ENCODE data around the gene TMEM185B. TPM values are rescaled to one million over a fixed set of nuclear protein-coding genes. Genes with fewer than 3 reads are reported as not detected.
"Not testable (repeated sequence)": the region's sequence is repeated elsewhere in the genome, so short reads cannot be mapped to it uniquely, and the experiment has no call there.

Gene TMEM185B
- polyA plus RNA-seq, 3 donors = 23.5 to 25.9 (median 25.0) TPM

DNA sequence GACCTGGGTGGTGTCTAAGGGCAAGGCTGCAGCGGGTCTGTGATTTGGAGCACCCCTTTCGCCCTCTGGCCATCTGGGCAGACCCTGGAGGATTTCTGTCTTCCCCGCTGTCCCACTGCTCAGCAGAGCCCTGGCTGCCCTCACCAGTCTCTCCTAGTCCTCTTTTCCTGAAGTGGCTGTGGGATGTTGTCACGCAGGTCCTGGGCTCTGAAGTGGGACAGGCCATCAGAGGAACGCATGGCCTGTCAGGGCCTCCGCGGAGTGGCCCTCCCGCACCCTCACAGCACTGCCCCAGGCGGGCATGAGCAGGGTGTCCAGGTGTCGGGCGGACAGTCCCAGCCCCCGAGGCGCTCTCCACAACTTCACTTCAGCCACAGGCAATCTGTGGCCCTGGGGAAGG is 1.1 kb upstream of the TMEM185B start:
- DNase-seq (ENCODE audit: extremely low read depth in 1 of 11, low read depth in 9 of 11, low spot score in 4 of 11) = no peak

DNA sequence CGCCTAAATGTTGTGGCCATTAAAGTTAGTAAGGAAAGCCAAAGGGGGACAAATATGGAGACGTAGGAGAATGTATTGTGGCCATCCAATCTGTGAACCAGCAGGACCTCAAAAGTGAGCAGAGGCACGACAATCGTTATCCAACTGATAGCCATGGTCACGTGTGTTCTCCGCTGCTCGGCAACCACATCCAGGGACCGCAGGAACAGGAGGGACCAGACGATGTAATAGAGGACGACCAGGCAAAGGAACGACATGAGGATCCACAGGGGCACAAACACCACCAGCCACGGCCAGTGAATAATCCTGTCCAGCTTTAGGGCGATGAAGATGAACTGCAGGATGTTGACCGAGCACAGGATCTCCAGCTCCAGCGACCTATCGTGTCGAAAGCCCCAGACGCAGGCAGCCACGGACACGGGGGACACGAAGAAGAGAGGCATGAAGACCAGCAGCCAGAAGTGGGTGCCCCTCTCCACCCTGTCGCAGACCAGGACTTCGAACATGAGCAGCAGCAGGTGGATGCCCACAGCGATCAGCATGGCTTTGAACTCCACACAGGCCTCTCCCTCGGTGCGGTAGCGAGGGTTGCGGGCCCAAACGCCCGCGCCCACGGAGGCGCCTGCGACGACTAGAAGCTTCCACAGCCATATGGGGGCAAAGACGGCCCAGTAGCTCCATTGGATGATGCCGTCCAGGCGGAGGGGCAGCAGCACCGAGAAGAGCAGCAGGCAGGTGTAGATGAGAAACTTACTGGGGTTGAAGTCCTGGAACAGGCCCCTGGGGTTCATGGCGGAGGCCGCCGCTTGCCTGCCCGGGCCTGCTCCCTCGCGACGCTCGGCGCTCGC is 790 bp downstream of the TMEM185B start:
- no peak for DNase-seq (ENCODE audit: extremely low read depth in 1 of 11, low read depth in 9 of 11, low spot score in 4 of 11)

DNA sequence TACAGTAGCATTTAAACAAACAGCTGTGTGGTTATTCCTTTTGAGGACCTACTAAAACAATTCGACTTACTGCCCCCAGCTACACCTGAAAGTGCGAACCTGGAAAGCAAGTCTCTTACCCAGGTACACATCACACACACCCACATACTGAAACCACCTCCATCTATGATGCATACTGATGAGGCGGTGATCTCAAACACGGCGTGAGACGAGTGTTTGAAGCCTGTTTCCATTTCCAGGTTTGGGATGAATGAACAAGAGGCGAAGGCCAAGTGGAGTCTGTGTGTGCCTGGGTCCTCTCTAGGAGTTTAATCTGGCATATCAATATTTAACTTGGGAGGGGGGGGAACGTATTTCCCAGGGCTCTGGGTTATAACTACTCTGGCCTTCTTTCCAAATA is 1.6 kb downstream of the TMEM185B start:
- DNase-seq (ENCODE audit: extremely low read depth in 1 of 11, low read depth in 9 of 11, low spot score in 4 of 11) = no peak

DNA sequence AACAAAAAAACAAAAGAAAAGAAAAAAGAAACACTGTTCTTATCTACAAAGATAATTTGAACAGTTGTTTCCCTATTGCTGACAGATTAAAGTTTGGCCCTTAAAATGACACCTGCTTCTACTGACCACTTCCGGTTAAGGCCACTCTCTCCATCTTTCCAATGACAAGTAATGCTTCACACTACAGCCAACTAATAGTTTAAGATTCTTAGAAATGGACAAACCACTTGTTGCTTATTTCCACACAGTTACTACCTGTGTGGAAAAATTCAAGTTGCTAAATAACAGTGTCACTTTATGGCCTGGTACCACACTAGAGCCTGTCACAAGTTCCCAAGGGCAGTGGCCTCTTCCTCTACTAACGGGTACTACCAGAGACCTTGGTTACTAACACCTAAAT is 2.4 kb downstream of the TMEM185B start:
- DNase-seq (ENCODE audit: extremely low read depth in 1 of 11, low read depth in 9 of 11, low spot score in 4 of 11) = no peak

DNA sequence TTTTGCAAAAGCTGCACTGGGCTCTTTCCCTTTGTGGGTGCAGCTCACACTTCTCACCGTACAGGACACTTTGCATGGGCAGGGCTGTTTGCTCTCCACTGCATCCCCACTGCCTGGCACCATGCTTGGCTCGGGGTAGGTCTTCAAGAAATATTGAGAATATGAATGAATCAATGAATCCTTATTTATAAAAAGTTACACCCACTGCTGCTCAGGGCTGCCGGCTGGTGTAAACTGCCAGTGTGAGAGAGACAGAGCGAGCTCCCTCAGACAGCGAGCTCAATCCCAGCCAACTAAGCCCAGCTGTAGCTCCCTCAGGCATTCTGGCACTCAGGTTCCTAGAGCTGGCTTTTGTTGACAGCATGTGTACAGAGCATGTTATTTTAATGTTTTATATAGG is 3.4 kb downstream of the TMEM185B start:
- DNase-seq (ENCODE audit: extremely low read depth in 1 of 11, low read depth in 9 of 11, low spot score in 4 of 11) = no peak

DNA sequence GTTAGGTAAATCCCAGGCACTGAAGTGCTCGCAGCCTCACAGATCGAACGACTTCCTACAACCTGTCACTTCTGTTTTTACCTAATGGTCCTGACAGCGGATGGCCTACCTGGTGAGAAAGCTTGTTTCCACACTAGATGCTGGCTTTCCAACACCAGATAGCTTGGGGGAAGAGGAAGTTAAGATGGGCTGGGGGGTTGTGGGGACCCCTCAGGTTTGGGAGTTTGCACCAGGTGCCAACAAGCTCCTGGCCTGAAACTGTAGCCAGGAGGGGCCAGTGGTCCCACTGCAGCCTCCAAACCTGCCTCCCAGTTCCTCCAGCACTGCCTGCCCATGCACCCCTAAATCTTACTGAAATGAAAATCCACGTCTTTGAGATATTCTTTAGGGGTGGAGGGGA is 3.9 kb downstream of the TMEM185B start:
- no peak for DNase-seq (ENCODE audit: extremely low read depth in 1 of 11, low read depth in 9 of 11, low spot score in 4 of 11)

DNA sequence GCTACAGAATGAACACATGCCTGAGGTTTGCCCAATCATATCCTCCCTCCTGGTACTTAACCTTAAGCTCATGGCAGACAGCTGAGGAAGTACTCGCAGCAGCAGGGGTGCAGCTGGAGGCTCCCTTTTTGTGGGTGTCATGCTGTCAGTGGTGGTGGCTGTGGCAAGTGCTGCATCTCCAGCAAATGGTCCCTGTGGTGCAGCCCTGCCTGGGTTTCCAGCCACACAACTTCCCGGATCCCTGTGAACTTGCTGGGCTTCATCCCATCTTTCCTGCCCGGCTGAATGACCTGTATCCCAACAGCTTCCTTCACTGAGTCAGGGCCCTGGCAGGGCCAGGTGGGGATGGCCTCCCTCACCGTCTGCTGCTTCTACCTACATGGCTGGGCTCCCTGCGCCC is 5.0 kb downstream of the TMEM185B start:
- DNase-seq (ENCODE audit: extremely low read depth in 1 of 11, low read depth in 9 of 11, low spot score in 4 of 11) = no peak

DNA sequence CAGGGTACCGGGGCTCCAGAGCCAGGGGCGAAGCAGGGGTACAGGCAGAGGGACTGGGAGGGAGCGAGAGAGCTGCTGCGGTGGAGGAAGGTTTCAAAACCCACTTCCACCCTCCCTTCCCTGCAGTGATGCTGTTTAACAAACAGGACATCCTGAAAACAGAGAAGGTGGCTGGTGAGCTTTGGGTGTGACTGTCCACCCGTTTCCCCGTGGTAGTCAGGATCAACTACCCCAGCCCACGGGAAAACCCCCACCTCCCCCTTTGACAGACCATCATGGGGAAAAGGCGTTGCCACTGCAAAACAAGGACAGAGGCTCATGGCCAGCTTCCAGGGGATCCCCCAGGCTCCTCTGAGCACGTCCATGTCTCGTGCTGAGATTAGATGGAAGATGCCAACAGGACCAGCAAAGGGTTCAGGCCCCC is 12.9 kb downstream of the TMEM185B start:
- no peak for DNase-seq (ENCODE audit: extremely low read depth in 1 of 11, low read depth in 9 of 11, low spot score in 4 of 11)

DNA sequence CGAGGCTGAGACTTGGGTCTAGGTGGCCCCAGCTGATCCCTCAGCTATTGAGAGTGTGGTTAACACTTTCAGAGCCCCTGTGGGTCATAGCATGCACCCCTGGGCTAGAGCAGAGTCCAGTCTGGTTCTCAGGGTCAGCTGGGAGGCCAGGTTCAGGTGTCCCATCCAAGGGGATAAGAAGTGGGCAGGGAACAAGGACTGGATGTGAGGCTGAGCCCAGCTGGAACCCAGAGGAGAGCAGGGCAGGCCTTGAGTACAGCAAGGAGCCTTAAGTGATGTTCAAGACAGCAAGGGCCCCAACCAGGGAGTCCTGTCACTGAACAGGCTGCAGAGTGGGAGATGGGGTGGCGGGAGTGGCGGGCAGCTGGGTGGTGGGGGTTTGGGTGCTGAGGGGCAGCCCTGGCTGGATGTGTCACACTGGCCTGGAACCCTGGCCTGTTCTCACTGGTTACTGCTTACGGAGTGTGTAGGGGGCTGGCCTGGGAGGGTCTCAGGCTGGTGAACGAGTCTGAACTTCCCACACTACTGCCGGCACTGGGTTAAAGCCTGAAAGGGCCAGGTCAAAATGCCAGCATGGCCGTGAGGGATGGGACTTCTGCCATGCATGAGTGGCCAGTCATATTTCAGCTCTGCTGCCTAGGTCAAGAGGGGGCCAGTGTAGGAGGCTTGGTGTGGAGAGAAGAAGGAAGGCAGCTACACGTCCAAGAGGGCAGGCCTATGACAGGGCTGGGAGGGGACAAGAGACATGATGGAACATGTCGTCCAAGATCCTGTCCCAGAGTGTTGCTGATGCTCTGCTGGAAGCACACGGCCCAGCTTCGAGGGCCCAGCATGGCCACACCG is 13.6 kb downstream of the TMEM185B start:
- DNase-seq (ENCODE audit: extremely low read depth in 1 of 11, low read depth in 9 of 11, low spot score in 4 of 11) = no peak

DNA sequence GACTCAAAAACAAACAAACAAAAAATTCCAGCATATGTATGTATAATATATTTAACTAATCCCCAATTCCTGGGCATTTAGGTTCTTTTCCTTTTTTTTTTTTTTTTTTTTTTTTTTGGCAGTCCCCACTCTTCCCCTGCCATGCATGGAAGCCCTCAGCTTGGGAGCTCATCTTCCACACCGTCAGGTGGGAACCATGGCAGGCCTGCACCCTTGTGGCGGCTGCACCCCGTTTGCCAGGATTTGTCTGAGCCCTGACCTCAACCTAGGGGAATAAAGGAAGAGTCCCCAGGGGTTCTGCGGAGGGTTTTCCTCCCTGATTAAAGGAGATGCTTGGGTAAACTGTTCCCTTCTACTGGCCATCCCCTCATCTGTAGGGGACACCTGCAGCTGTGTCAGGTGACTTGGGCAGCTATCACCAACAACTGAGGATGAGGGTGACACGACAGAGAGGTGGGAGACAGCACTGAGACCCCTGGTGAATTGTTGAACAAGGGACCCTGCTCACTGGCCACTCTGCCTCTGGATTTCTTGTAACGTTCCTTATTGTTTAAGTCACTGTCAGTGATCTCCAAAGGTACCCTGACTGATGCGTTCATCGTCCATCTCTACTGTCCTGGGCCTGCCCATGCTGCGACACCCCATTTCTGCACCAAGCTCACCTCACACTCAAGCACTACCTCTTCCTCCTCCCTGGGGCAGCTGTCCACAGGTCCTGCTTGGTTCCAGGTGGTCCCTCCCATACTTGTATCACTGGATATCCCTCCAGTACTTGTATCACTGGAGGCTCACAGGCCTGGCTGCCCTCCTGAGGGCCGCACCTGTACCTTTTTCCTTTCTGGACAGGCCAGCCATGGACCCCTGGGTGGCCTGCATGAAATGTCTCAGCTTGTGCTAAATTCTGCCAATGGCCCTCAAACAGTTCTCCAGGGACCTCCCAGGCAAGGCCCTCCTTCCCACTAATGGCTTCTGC is 14.5 kb downstream of the TMEM185B start:
- no peak for DNase-seq (ENCODE audit: extremely low read depth in 1 of 11, low read depth in 9 of 11, low spot score in 4 of 11)

DNA sequence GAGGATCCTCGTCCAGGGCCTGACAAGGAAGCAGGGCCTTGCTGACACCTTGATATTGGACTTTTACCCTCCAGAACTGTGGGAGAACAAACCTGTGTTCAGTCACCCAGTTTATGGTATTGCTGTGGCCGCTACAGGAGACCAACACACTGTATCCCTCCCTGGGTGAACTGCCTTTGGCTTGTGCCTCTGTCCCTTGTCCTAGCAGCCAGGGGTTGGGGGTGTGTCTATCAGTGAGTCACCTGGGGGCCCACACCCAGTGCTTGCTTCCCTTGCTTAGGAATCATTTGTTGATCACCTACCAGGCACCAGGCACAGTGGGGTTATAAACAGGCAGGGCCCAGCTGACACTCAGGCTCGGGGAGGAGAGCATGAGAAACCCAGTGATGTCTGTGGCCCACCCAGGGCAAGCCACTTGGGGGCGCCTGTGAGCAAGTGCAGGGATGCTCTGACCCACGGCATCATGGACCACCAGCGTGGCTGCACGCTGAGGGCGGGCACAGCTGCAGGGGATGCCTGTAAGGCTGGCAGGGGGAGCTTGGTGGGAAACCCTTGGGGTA is 17.1 kb downstream of the TMEM185B start:
- DNase-seq (ENCODE audit: extremely low read depth in 1 of 11, low read depth in 9 of 11, low spot score in 4 of 11) = no peak

DNA sequence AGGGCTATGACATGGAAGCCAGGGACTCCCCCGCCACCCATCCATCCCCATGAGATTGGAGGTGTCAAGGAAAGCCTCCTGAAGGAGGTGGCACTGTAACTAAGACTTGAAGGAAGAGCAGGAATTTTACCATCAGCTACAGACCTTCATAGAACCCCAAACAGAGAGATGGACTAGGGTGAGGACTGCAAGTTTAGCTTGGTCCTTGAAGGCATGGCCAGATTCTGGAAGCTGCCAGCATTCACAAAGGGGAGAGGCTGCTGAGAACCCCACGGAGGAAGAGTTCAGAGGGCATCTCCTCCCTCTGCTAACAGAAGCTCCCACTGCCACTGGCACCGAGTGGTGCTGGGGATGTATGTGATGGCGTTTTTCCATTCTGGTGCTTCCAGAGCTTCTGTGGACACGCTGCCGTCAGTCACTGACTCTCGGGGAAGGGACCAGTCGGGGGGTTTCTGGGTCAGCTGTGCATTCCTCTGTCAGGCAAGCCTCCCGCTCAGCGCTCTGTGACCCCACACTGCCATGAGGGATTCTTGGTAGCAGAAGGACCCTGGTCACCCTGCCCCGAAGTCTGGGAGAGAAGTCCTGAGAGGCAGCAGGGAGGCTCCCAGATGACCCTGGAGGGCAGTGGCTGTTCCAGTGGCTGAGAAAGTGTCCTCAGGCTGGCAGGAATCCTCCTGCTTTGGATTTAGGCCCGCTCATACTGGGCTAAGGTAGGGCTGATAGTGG is 18.1 kb downstream of the TMEM185B start:
- DNase-seq (ENCODE audit: extremely low read depth in 1 of 11, low read depth in 9 of 11, low spot score in 4 of 11) = no peak

DNA sequence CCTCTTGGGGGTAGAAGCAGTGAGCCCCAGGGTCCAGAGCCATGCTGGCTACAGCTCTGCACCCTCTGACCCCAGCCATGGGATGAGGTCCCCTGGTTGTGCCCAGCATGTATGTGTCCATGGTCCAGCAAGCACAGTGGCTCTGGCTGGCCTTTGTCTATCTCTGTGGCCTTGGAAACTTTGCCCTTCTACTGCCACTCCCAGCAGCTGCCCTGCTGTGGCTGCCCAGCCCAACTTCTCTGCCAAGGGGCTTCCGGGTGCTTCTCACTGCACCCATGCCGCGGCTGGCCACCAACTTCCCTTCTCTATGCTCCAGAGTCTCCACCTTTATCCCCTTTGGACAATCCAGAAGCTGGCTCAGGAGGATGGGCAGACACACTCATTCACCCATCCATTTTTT is 18.8 kb downstream of the TMEM185B start:
- DNase-seq (ENCODE audit: extremely low read depth in 1 of 11, low read depth in 9 of 11, low spot score in 4 of 11) = no peak

DNA sequence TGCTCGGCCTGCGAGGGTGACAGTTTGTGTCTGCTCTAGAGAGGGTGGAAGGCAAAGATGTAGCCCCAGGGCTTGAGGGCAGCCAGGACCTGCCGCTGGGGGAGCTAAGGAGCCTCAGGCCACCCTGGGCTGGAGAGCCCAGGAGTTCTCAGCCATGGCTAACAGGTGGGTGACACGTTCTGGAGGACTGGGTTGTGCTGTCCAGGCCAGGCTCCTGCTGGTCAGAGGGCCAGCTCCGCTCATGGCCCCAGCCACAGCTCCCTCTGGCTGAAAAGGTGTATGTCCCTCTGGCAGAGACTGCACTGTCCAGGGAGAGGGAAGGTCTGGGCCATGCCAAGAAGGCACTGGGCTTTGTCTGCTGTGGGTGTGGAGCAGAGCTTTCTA is 19.2 kb downstream of the TMEM185B start:
- DNase-seq (ENCODE audit: extremely low read depth in 1 of 11, low read depth in 9 of 11, low spot score in 4 of 11) = no peak

DNA sequence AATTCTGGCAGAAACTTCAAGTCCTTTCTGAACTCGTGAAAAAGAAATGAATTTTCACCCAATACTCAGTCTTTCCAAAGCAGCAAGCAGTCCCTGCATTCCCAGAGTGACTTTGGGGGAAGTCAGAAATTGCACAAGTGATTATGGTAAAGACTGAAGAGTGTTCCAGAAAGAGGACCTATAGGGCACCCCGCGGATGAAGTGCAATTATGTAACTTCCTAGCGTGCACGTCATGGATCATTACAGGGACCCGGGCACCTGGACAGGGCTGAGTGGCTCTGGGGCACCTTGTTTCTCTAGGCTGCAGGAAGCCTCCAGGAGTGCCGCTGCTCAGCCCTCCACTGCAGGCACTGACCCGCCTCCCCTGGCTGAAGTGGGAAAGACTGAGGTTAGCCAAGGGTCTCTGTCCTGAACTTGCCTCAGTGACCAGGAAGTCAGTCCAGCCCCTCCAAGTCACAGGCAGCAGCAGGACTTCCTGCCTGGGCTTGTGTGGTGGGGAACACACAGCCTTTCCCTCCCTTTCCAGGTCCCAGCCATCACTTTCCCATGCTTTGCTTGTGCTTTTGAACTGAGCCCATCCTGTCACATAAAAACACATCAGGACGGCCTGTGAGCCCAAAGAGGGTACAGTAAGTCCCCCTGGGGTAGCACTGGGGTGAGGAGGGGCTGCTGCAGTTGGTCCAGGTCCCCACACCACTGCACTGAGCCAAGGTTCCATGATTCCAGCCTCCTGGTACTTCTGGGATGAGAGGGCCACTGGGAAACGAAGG is 19.8 kb downstream of the TMEM185B start:
- no peak for DNase-seq (ENCODE audit: extremely low read depth in 1 of 11, low read depth in 9 of 11, low spot score in 4 of 11)

DNA sequence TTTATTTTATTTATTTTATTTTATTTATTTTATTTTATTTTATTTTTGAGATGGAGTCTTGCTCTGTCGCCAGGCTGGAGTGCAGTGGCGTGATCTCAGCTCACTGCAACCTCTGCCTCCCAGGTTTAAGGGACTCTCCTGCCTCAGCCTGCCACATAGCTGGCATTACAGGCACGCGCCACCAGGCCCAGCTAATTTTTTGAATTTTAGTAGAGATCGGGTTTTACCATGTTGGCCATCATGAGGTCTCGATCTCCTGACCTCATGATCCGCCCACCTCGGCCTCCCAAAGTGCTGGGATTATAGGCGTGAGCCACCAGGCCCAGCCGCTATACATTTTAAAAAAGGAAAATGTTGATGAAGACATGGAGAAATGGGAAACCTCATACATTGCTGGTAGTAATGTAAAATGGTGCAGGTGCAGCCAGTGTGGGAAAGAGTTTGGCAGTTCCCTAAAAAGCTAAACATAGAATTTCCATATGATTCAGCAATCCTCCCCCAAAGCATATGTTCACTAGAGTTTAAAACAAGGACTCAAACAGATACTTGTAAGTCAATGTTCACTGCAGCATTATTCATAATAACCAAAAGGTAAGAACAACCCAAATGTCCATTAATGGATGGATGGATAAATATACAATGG is 23.3 kb downstream of the TMEM185B start:
- DNase-seq (ENCODE audit: extremely low read depth in 1 of 11, low read depth in 9 of 11, low spot score in 4 of 11) = not testable (repeated sequence)

DNA sequence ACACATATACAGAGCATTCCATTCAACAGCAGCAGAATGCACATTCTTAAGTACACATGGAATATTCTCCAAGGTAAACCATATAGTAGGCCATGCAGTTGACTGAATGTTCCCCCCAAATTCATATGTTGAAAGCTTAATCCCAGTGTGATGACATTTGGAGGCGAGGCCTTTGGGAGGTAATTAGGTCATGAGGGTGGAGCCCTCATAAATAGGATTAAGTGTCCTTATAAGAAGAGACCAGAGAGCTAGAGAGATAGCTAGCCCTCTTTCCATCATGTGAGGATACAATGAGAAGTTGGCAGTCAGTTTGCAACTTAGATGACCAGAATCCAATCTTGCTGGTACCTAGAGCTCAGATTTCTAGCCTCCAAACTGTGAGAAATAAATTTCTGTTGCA is 27.6 kb downstream of the TMEM185B start:
- no peak for DNase-seq (ENCODE audit: extremely low read depth in 1 of 11, low read depth in 9 of 11, low spot score in 4 of 11)
